Bronchial epithelial cell (primary cell): ENCODE results near the gene SERPINB13. TPM values are rescaled to one million over a fixed set of nuclear protein-coding genes. Genes with fewer than 3 reads are reported as not detected.

ENCODE experiments used
- DNase-seq: peaks from one replicate; pipeline ENCODE4 v3.0.0-alpha.2; 2010; ENCODE audit warnings: low read depth
- FAIRE-seq: peaks from 2 replicates; lab custom pipeline; 2011; peaks lifted over from hg19 to GRCh38; lab: Jason Lieb, UNC
- H3K27me3 ChIP-seq: 2 replicates; pipeline ENCODE4 v1.5.1; 2011; ENCODE audit warnings: low read length; ENCODE audit not compliant: control insufficient read depth, insufficient read depth
- H3K36me3 ChIP-seq: 2 replicates; pipeline ENCODE4 v1.5.1; 2011; ENCODE audit warnings: low read length; ENCODE audit not compliant: control insufficient read depth, insufficient read depth
- H3K4me3 ChIP-seq: 2 replicates; pipeline ENCODE4 v1.5.1; 2011; ENCODE audit warnings: mild to moderate bottlenecking, low read depth, low read length, control low read depth
- total RNA-seq: library from RNA; depleted of rRNA; stranded (reverse); fragments of >200 nt; gene quantifications from 2 replicates; pipeline ENCODE4 v1.2.1, GENCODE V29; 2014
- TF ChIP-seq, protein P1 (sequence below): IDR thresholded peaks from 2 replicates; pipeline ENCODE4 v1.5.1; 2011; ENCODE audit warnings: mild to moderate bottlenecking, moderate library complexity, low read length, control low read depth, inconsistent platforms; ENCODE audit not compliant: insufficient read depth, severe bottlenecking

The SERPINB13 gene
- total RNA-seq, 1 donor from 2014 or later, result 8.2 TPM

GRCh38 chr18:63604791-63605567, 17.8 kb downstream of the SERPINB13 start:
- peak; percentile 99 for FAIRE-seq
- TF ChIP-seq, protein P1, sequence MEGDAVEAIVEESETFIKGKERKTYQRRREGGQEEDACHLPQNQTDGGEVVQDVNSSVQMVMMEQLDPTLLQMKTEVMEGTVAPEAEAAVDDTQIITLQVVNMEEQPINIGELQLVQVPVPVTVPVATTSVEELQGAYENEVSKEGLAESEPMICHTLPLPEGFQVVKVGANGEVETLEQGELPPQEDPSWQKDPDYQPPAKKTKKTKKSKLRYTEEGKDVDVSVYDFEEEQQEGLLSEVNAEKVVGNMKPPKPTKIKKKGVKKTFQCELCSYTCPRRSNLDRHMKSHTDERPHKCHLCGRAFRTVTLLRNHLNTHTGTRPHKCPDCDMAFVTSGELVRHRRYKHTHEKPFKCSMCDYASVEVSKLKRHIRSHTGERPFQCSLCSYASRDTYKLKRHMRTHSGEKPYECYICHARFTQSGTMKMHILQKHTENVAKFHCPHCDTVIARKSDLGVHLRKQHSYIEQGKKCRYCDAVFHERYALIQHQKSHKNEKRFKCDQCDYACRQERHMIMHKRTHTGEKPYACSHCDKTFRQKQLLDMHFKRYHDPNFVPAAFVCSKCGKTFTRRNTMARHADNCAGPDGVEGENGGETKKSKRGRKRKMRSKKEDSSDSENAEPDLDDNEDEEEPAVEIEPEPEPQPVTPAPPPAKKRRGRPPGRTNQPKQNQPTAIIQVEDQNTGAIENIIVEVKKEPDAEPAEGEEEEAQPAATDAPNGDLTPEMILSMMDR, result no peak

DNA sequence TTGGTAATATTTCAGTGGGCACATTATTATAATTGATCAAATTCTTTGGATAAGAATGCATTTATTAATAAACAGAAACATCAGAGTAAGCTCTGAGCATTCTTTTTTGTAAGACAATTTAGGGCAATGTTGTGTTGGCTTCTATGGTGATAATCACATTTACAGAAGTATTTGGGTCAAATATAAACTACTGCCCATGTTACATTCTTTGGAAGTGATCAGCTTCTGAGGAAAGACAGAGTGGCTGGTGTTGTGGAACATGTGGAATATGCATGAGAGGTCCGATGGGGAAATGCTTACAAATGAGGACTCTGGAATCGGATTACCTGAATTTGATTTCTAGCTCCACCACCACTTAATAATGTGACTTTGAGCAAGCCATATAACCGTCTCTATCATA, 19.4 kb downstream of the SERPINB13 start:
- TF ChIP-seq, protein P1, result no peak
- FAIRE-seq, result no peak
- Histone ChIP-seq H3K4me3 (no peak overlapping the region), H3K27me3 (no peaks in the 10 kb centered on the region), H3K36me3 (no peaks in the 10 kb centered on the region)
- no peak for DNase-seq

More at GRCh38 chr18:63604791-63605567, 17.8 kb downstream of the SERPINB13 start:
- Histone ChIP-seq H3K27me3 (no peaks in the 10 kb centered on the region), H3K36me3 (no peaks in the 10 kb centered on the region), H3K4me3 (no peak overlapping the region)
- peak; percentile 99 for DNase-seq

- FAIRE-seq, result no peak
Measured at GRCh38 chr18:63613420-63613819, 26.3 kb downstream of the SERPINB13 start.

DNA sequence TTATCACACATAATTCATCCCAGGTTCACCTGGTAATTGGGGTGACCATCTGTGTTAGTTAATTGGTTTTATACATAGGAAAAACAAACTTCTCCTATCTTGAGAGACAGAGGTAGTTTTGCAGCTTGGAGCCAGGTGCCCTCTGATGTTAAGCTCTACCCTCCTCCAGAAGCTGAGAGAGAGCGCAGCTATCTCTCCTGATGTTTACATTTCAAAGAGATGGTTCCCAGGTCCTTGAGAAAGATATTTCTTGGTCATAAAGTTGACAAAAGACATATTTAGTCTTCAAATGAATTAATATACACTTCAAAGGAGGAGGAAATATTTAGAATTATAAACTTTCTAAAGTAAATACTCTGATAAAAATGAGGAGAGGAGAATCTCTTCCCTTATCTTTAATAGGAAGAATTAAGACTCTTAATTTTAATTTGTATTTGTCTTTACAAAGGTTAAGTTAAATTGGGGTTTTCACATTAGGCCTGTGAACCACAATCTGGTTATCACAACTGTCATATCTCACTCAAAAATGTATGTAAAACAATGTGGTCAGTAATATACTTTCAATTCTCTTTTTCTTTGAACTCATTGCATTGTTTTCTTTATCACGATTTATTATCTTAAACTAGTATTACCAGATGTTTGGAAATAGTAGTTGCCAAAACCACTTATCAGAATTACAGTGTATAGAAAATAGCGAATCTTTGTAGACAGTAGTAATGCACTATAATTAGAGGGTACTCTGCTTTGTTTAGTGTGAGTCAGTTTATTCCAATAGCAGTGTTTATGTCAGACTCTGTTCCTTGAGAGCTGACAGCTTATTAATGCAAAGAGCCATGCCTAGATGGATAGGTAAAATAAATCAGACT, 30.1 kb downstream of the SERPINB13 start:
- no peak for DNase-seq
- H3K36me3 ChIP-seq, result no peaks in the 10 kb centered on the region
- no peaks in the 10 kb centered on the region for H3K27me3 ChIP-seq
- H3K4me3 ChIP-seq, result no peak overlapping the region
- no peak for FAIRE-seq
- TF ChIP-seq, protein P1, result no peak

More at GRCh38 chr18:63613420-63613819, 26.3 kb downstream of the SERPINB13 start:
- DNase-seq, result no peak
- H3K36me3 ChIP-seq, result no peaks in the 10 kb centered on the region
- H3K4me3 ChIP-seq, result no peak overlapping the region
- TF ChIP-seq, protein P1, result no peak
- H3K27me3 ChIP-seq, result no peaks in the 10 kb centered on the region

- H3K27me3 ChIP-seq, result no peaks in the 10 kb centered on the region
- no peaks in the 10 kb centered on the region for H3K36me3 ChIP-seq
- no peak for FAIRE-seq
- no peak overlapping the region for H3K4me3 ChIP-seq
- TF ChIP-seq, protein P1, result no peak
- no peak for DNase-seq
Measured at GRCh38 chr18:63617915-63618234, 30.7 kb downstream of the SERPINB13 start.
